Breast epithelium (tissue), 4 donors: ENCODE data around the gene NEDD4. TPM values are rescaled to one million over a fixed set of nuclear protein-coding genes. Genes with fewer than 3 reads are reported as not detected.
A peak's percentile ranks its signal among the peaks of the same experiment; 100 is the strongest.

Source experiments
- DNase-seq, 2 donors: peaks; one replicate each; pipeline ENCODE4 v3.0.0-alpha.2; 2019; ENCODE audit warnings: low spot score in 2 of 2
- H3K27ac ChIP-seq, 2 donors: fragments of 200-600 bp; sonication (generic) in 1 of 2; one replicate each; pipeline ENCODE4 v1.5.1; 2016 to 2019; ENCODE audit warnings: mild to moderate bottlenecking in 1 of 2
- H3K27me3 ChIP-seq, 2 donors: fragments of 200-600 bp; sonication (generic) in 1 of 2; one replicate each; pipeline versions ENCODE4 v1.5.1 to v1.6.0; 2017 to 2019; ENCODE audit warnings: control low read depth in 1 of 2, mild to moderate bottlenecking in 1 of 2
- H3K36me3 ChIP-seq: fragments of 200-600 bp; one replicate; pipeline ENCODE4 v1.5.1; 2019
- H3K4me1 ChIP-seq, 2 donors: fragments of 200-600 bp; sonication (generic); one replicate each; pipeline ENCODE4 v1.5.1; 2016 to 2019; ENCODE audit warnings: control low read depth in 1 of 2
- H3K4me3 ChIP-seq, 3 donors: fragments of 200-600 bp; sonication (generic); 1 replicate in 2 of 3; 2 replicates in 1 of 3; pipeline ENCODE4 v1.5.1; 2016 to 2019; ENCODE audit warnings: mild to moderate bottlenecking in 3 of 3, moderate library complexity in 2 of 3
- H3K9me3 ChIP-seq, 2 donors: fragments of 200-600 bp; sonication (generic) in 1 of 2; one replicate each; pipeline ENCODE4 v1.5.1; 2016 to 2019; ENCODE audit warnings: control low read depth in 1 of 2
- CTCF ChIP-seq, 3 donors: fragments of 450-650 bp; IDR thresholded peaks; one replicate each; pipeline ENCODE4 v1.5.1; 2016 to 2017; ENCODE audit warnings: antibody characterized with exemption in 3 of 3, mild to moderate bottlenecking in 3 of 3, moderate library complexity in 3 of 3
- POLR2A ChIP-seq: fragments of 450-650 bp; IDR thresholded peaks from one replicate; pipeline ENCODE4 v1.6.1; 2016; ENCODE audit warnings: antibody characterized with exemption, mild to moderate bottlenecking, moderate library complexity
- POLR2AphosphoS5 ChIP-seq, 3 donors: sonication (generic); formaldehyde crosslinking; IDR thresholded peaks; one replicate each; pipeline ENCODE4 v1.6.1; 2017; ENCODE audit warnings: antibody characterized with exemption in 3 of 3
- intact Hi-C: fragments of 100-400 bp; cut with DNase I; formaldehyde crosslinking; loops from one replicate; pipeline ENCODE4 v1.15.1; 2023; ENCODE audit warnings: low total_unique reads
- total RNA-seq, 3 donors: library from RNA; depleted of rRNA; stranded (reverse); fragments of >200 nt; gene quantifications; one replicate each; pipeline ENCODE4 v1.1.0, GENCODE V29; 2016

Gene NEDD4
- total RNA-seq, 3 donors from 2014 or later = 13.0 to 19.6 (median 19.3) TPM

- no peak for DNase-seq
- Histone ChIP-seq H3K9me3 (no peaks in the 10 kb centered on the region), H3K27me3 (no peaks in the 10 kb centered on the region), H3K36me3 (no peaks in the 10 kb centered on the region), H3K4me3 (no peak overlapping the region), H3K4me1 (no peaks in the 10 kb centered on the region), H3K27ac (no peak overlapping the region)
- TF ChIP-seq POLR2A (no peak), CTCF (IDR thresholded peaks at IDR 0.05) (no peak), POLR2AphosphoS5 (IDR thresholded peaks at IDR 0.05) (no peak)
- intact Hi-C loops = no loop called here
These were observed 71.7 kb downstream of the NEDD4 start for GRCh38 chr15:55921744-55922143.

- H3K27me3 ChIP-seq = no peaks in the 10 kb centered on the region
- intact Hi-C loops = no loop called here
- no peaks in the 10 kb centered on the region for H3K9me3 ChIP-seq
- TF ChIP-seq CTCF (IDR thresholded peaks at IDR 0.05) (peak in 2 of 3 donors; percentile 11 to 34), POLR2A (no peak)
- H3K4me1 ChIP-seq = no peaks in the 10 kb centered on the region
- H3K27ac ChIP-seq = no peak overlapping the region
- DNase-seq = no peak
- no peaks in the 10 kb centered on the region for H3K36me3 ChIP-seq
- no peak overlapping the region for H3K4me3 ChIP-seq
These were observed 75.5 kb downstream of the NEDD4 start for GRCh38 chr15:55917881-55918296.

GRCh38 chr15:55916666-55917409 is 76.6 kb downstream of the NEDD4 start:
- intact Hi-C loops = no loop called here
- H3K27ac ChIP-seq = no peak overlapping the region

GRCh38 chr15:55915876-55916567 is 77.4 kb downstream of the NEDD4 start:
- intact Hi-C loops = no loop called here
- Histone ChIP-seq H3K9me3 (no peaks in the 10 kb centered on the region), H3K27me3 (no peaks in the 10 kb centered on the region), H3K4me3 (no peak overlapping the region), H3K4me1 (no peaks in the 10 kb centered on the region), H3K36me3 (no peaks in the 10 kb centered on the region), H3K27ac (no peak overlapping the region)
- no peak for DNase-seq
- TF ChIP-seq CTCF (IDR thresholded peaks at IDR 0.05) (no peak), POLR2A (no peak), POLR2AphosphoS5 (IDR thresholded peaks at IDR 0.05) (no peak)

More at GRCh38 chr15:55916666-55917409, 76.6 kb downstream of the NEDD4 start:
- no peak overlapping the region for H3K4me3 ChIP-seq
- no peaks in the 10 kb centered on the region for H3K27me3 ChIP-seq
- DNase-seq = no peak
- no peaks in the 10 kb centered on the region for H3K36me3 ChIP-seq
- H3K4me1 ChIP-seq = no peaks in the 10 kb centered on the region
- TF ChIP-seq CTCF (IDR thresholded peaks at IDR 0.05) = no peak
- TF ChIP-seq POLR2A = no peak
- no peak for TF ChIP-seq POLR2AphosphoS5 (IDR thresholded peaks at IDR 0.05)
- no peaks in the 10 kb centered on the region for H3K9me3 ChIP-seq

GRCh38 chr15:55915221-55915620 is 78.2 kb downstream of the NEDD4 start:
- intact Hi-C loops = no loop called here
- DNase-seq = no peak

More at GRCh38 chr15:55915221-55915620, 78.2 kb downstream of the NEDD4 start:
- no peaks in the 10 kb centered on the region for H3K4me1 ChIP-seq
- no peaks in the 10 kb centered on the region for H3K36me3 ChIP-seq
- H3K27me3 ChIP-seq = no peaks in the 10 kb centered on the region
- H3K4me3 ChIP-seq = no peak overlapping the region
- no peaks in the 10 kb centered on the region for H3K9me3 ChIP-seq
- no peak for TF ChIP-seq POLR2A
- TF ChIP-seq CTCF (IDR thresholded peaks at IDR 0.05) = no peak
- no peak for TF ChIP-seq POLR2AphosphoS5 (IDR thresholded peaks at IDR 0.05)
- H3K27ac ChIP-seq = no peak overlapping the region
